ENCODE results near the gene TCP11. TPM values are rescaled to one million over a fixed set of nuclear protein-coding genes. Genes with fewer than 3 reads are reported as not detected.

Gene TCP11
- total RNA-seq, 1 donor from 2014 or later = not detected

DNA sequence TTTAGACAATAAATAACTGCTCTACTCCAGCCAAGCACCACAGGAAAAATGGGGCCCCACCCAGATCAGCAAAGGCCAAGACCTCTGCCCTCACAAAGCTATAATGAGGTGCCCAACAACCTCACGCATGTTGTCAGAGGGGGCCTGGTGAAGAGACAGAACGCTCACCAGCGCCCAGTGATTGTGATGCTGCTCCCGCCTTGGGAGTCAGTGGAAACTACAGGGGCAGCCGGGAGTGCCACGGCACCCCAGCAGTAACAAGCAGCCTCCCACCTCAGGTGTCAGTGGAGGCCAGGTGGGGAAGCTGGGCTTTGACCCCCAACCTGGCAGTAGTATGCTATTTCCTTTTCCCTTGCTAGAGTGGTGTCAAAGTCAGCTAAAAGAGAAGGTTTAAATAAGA, 47.4 kb downstream of the TCP11 start:
- intact Hi-C loops (cut with micrococcal nuclease) = no loop called here
- Mint-ChIP-seq H3K27me3 (ENCODE audit: insufficient read depth) (peaks cover 24% of the 10 kb centered on the region), H3K4me1 (ENCODE audit: low read depth) (no peaks in the 10 kb centered on the region), H3K36me3 (ENCODE audit: low read depth) (no peaks in the 10 kb centered on the region), H3K9me3 (no peaks in the 10 kb centered on the region), H3K27ac (no peak overlapping the region), H3K4me3 (no peak overlapping the region)
- DNase-seq (ENCODE audit: low spot score) = no peak

DNA sequence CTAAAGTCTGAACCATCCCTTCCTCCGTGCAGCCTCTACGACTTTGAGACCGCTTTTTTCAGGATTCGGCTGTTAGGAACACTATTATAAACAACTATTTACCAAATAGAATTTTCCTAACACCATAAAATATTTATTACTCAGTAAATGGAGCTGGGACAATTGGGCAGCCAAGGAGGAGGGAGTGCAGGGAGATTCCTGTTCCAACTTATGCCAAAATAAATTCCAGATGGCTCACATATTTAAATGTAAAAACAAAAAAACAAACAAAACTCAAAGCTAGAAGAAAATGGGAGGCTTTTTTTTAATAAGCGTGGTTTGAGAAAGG, 48.1 kb downstream of the TCP11 start:
- Mint-ChIP-seq H3K4me3 (no peak overlapping the region), H3K9me3 (no peaks in the 10 kb centered on the region), H3K27me3 (ENCODE audit: insufficient read depth) (peaks cover 22% of the 10 kb centered on the region), H3K4me1 (ENCODE audit: low read depth) (no peaks in the 10 kb centered on the region), H3K36me3 (ENCODE audit: low read depth) (no peaks in the 10 kb centered on the region), H3K27ac (no peak overlapping the region)
- intact Hi-C loops (cut with micrococcal nuclease) = no loop called here
- no peak for DNase-seq (ENCODE audit: low spot score)

DNA sequence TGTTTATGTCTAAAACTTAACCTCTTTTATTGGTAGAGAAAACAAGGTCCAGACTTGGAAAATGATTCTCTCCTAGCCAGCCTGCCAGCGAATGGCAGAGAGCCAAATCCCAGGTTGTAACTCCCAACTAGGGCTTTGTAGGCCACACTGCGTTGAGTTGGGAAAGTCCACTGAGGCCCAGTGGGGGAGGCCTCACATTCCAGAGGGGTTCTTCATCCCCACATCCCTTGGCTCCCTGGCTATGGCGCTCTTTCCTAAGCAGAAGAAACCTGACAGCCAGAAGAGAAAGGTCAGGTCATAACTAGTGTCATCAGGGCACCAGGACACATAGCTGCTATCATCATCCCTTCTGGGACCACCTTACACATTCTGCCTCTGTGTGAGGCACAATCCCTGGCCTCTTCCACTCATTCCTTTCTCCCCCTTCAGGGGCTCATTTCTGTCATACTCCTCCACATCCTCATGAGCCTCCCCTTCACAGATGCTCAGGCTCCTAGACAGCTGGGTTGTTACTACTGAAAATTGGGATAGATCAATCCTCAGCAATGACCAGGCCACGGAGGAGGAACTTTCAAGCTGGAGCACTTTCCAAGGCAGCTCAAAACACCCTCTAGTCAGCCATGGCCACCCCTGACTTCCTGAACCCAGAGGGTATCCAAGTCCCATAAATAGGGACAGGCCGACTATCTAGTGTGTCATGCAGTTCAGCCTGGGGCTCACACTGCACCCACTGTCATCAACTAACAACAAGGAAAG, 48.6 kb downstream of the TCP11 start:
- Mint-ChIP-seq H3K36me3 (ENCODE audit: low read depth) (no peaks in the 10 kb centered on the region), H3K27ac (no peak overlapping the region), H3K27me3 (ENCODE audit: insufficient read depth) (peaks cover 19% of the 10 kb centered on the region), H3K4me3 (no peak overlapping the region), H3K9me3 (no peaks in the 10 kb centered on the region), H3K4me1 (ENCODE audit: low read depth) (no peaks in the 10 kb centered on the region)
- no peak for DNase-seq (ENCODE audit: low spot score)
- intact Hi-C loops (cut with micrococcal nuclease) = no loop called here

GRCh38 chr6:35091346-35092083, 49.6 kb downstream of the TCP11 start:
- Mint-ChIP-seq H3K27me3 (ENCODE audit: insufficient read depth) (peaks cover 10% of the 10 kb centered on the region), H3K27ac (no peak overlapping the region), H3K4me3 (no peak overlapping the region), H3K4me1 (ENCODE audit: low read depth) (no peaks in the 10 kb centered on the region), H3K36me3 (ENCODE audit: low read depth) (no peaks in the 10 kb centered on the region), H3K9me3 (no peaks in the 10 kb centered on the region)
- DNase-seq (ENCODE audit: low spot score) = no peak
- intact Hi-C loops (cut with micrococcal nuclease) = no loop called here

- Mint-ChIP-seq H3K27ac (no peak overlapping the region), H3K36me3 (ENCODE audit: low read depth) (no peaks in the 10 kb centered on the region), H3K9me3 (no peaks in the 10 kb centered on the region), H3K27me3 (ENCODE audit: insufficient read depth) (peaks cover 8% of the 10 kb centered on the region), H3K4me3 (no peak overlapping the region), H3K4me1 (ENCODE audit: low read depth) (no peaks in the 10 kb centered on the region)
- intact Hi-C loops (cut with micrococcal nuclease) = no loop called here
- DNase-seq (ENCODE audit: low spot score) = no peak
Measured at GRCh38 chr6:35090734-35091133, 50.4 kb downstream of the TCP11 start.

DNA sequence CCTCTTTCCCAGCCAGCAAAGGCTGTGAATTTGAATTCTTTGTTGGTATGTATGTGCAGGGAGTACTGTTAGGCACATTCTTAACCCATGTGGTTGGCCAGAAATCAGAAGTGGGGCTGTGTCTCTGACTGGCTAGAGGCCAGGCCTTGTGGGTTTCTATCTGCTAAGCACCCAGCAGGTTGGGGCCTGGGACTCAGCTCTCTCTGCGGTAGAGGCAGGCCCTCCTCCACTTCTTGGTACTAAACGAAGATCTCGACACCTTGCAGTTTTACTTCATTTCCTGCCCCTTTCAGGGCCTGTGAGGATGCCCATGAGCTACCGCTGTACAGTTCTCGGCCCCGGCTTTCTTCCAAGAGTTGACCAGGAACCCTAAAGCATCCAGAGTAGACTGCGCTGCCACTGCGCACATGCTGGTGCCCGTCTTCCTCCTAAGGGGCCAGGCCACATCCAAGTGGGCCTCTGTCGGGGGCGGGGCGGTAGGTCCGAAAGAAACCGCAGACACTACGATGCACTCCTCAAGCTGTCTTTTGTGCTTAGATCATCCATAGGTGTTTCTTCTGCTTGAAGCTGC, 51.1 kb downstream of the TCP11 start:
- DNase-seq (ENCODE audit: low spot score) = no peak
- intact Hi-C loops (cut with micrococcal nuclease) = no loop called here
- Mint-ChIP-seq H3K27me3 (ENCODE audit: insufficient read depth) (peaks cover 8% of the 10 kb centered on the region), H3K36me3 (ENCODE audit: low read depth) (no peaks in the 10 kb centered on the region), H3K4me1 (ENCODE audit: low read depth) (no peaks in the 10 kb centered on the region), H3K4me3 (no peak overlapping the region), H3K9me3 (no peaks in the 10 kb centered on the region), H3K27ac (no peak overlapping the region)

DNA sequence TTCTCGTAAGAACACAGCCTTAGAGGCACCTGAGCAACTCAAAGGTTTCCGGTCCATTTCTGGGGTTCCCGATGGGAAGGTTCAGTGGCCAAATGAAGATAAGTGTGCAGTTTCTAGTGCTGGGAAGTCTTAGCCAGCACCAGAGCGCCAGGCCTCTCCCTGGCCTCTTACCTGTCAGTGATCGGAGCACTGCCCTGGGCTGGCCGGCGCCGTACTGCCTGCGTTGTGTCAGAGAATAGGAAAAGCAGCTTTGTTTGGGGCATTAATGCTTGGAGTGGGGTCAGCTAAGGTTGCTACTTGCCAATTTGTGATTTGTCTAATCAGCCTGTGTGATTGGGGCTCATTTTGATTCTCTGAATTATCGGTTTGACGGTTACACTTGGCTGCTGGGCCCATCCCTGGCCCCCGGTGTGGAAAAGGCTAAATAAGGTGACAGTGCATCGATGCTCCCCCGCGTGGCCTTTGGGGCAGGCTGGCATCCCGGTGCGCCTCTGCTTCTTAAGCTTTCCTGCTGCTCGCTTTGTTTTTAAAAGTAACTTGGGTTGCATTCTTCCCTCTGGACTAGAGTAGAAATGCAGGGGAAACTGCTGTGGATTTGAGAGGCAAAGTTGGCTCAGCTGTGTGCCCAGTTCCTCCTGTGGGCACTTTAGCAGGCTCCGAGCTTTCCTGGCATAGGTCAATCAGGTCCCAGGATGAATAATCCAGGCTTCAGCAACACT, 51.8 kb downstream of the TCP11 start:
- intact Hi-C loops (cut with micrococcal nuclease) = no loop called here
- no peak for DNase-seq (ENCODE audit: low spot score)
- Mint-ChIP-seq H3K4me3 (no peak overlapping the region), H3K4me1 (ENCODE audit: low read depth) (no peaks in the 10 kb centered on the region), H3K9me3 (no peaks in the 10 kb centered on the region), H3K36me3 (ENCODE audit: low read depth) (no peaks in the 10 kb centered on the region), H3K27ac (no peak overlapping the region), H3K27me3 (ENCODE audit: insufficient read depth) (peaks cover 4% of the 10 kb centered on the region)

- DNase-seq (ENCODE audit: low spot score) = no peak
- no peaks in the 10 kb centered on the region for H3K4me1 Mint-ChIP-seq (ENCODE audit: low read depth)
- intact Hi-C loops (cut with micrococcal nuclease) = no loop called here
- no peaks in the 10 kb centered on the region for H3K36me3 Mint-ChIP-seq (ENCODE audit: low read depth)
- H3K27ac Mint-ChIP-seq = no peak overlapping the region
- no peak overlapping the region for H3K4me3 Mint-ChIP-seq
- H3K27me3 Mint-ChIP-seq (ENCODE audit: insufficient read depth) = peaks cover 3% of the 10 kb centered on the region
- no peaks in the 10 kb centered on the region for H3K9me3 Mint-ChIP-seq
Measured at GRCh38 chr6:35088281-35089215, 52.6 kb downstream of the TCP11 start.

DNA sequence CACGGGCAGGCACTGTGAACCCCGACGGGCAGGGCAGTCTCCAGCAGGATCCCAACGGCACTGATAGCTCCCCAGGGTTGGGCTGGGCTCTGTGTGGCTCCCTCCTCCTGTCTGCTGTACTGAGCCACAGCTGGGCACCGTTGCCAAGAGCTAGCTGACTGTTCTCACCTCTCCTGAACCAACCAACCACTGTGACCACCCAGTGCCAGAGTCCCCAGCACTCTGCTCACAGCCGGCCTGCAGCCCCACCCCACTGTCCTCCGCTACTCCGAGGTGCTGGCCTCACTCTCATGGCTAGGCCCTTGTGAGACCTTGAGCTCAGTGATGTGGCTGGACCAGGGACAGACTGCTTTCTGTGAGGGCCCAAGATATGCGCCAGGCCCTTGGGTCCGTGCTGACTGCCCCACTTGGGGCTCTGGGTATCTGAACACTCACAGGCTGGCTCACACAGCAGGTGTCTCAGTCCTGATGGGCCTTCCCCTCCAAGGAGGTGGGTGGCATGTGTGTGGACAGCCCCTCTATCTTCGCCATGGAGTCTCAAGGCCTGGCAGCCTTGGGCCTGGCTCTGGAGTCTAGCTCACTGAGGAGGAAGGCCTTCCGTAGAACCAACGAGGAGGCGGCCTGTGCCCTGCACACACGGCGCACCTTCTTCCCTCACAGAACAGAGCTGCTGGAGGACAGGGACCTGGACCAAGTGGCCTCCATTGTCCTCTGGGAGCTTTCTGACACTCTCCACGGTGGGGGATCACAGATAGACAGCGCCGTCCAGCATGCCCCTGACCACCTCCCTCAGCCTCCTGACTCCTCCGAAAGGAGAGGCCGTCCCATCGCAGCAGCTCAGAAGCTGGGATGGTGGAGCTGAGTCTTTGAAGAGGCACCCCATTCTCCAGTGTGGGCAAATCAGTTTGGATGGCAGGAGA, 53.5 kb downstream of the TCP11 start:
- H3K4me1 Mint-ChIP-seq (ENCODE audit: low read depth) = no peaks in the 10 kb centered on the region
- no peak overlapping the region for H3K4me3 Mint-ChIP-seq
- peaks cover 2% of the 10 kb centered on the region for H3K27me3 Mint-ChIP-seq (ENCODE audit: insufficient read depth)
- H3K27ac Mint-ChIP-seq = no peak overlapping the region
- no peaks in the 10 kb centered on the region for H3K36me3 Mint-ChIP-seq (ENCODE audit: low read depth)
- intact Hi-C loops (cut with micrococcal nuclease) = no loop called here
- no peaks in the 10 kb centered on the region for H3K9me3 Mint-ChIP-seq
- DNase-seq (ENCODE audit: low spot score) = no peak

GRCh38 chr6:35086636-35087360, 54.3 kb downstream of the TCP11 start:
- DNase-seq (ENCODE audit: low spot score) = no peak
- Mint-ChIP-seq H3K4me1 (ENCODE audit: low read depth) (no peaks in the 10 kb centered on the region), H3K27me3 (ENCODE audit: insufficient read depth) (peaks cover 2% of the 10 kb centered on the region), H3K36me3 (ENCODE audit: low read depth) (no peaks in the 10 kb centered on the region), H3K4me3 (no peak overlapping the region), H3K9me3 (no peaks in the 10 kb centered on the region), H3K27ac (no peak overlapping the region)
- intact Hi-C loops (cut with micrococcal nuclease) = no loop called here

- Mint-ChIP-seq H3K36me3 (ENCODE audit: low read depth) (no peaks in the 10 kb centered on the region), H3K27me3 (ENCODE audit: insufficient read depth) (no peaks in the 10 kb centered on the region), H3K9me3 (no peaks in the 10 kb centered on the region), H3K27ac (no peak overlapping the region), H3K4me1 (ENCODE audit: low read depth) (no peaks in the 10 kb centered on the region), H3K4me3 (no peak overlapping the region)
- no peak for DNase-seq (ENCODE audit: low spot score)
- intact Hi-C loops (cut with micrococcal nuclease) = no loop called here
Measured at GRCh38 chr6:35086282-35086632, 54.9 kb downstream of the TCP11 start.
